HepG2 (cell line): ENCODE data around the gene ATRN. TPM values are rescaled to one million over a fixed set of nuclear protein-coding genes. Genes with fewer than 3 reads are reported as not detected.

Experiments
- ARID5B ChIP-seq: IDR thresholded peaks from 2 replicates; pipeline ENCODE4 v1.4.0; 2020; ENCODE audit warnings: mild to moderate bottlenecking, missing genetic modification reagents
- ATAD3A ChIP-seq: sonication (generic); formaldehyde crosslinking; IDR thresholded peaks from 2 replicates; pipeline ENCODE4 v1.4.0; 2020; ENCODE audit warnings: missing genetic modification reagents
- CHD4 ChIP-seq: fragments of 200-600 bp; sonication (generic); IDR thresholded peaks from 2 replicates; pipeline ENCODE4 v1.7.0; 2017; ENCODE audit warnings: mild to moderate bottlenecking, low read length, borderline replicate concordance
- DNMT1 ChIP-seq: sonication (generic); formaldehyde crosslinking; IDR thresholded peaks from 2 replicates; pipeline ENCODE4 v1.5.1; 2020; ENCODE audit warnings: mild to moderate bottlenecking, missing genetic modification reagents
- MTF2 ChIP-seq: sonication (generic); formaldehyde crosslinking; IDR thresholded peaks from 2 replicates; pipeline ENCODE4 v1.5.0; 2020; ENCODE audit warnings: missing genetic modification reagents, borderline replicate concordance
- REPIN1 ChIP-seq: sonication (generic); formaldehyde crosslinking; IDR thresholded peaks from 2 replicates; pipeline ENCODE4 v1.8.0; 2022; ENCODE audit warnings: missing genetic modification reagents, low read depth, mild to moderate bottlenecking, borderline replicate concordance
- RERE ChIP-seq: IDR thresholded peaks from 2 replicates; pipeline ENCODE4 v1.6.1; 2016; ENCODE audit warnings: low read depth, missing genetic modification reagents, missing compliant biosample characterization
- TFE3 ChIP-seq: IDR thresholded peaks from 2 replicates; pipeline ENCODE4 v1.6.1; 2016
- ZBTB1 ChIP-seq: sonication (generic); formaldehyde crosslinking; IDR thresholded peaks from 2 replicates; pipeline ENCODE4 v1.4.0; 2020; ENCODE audit warnings: missing genetic modification reagents, borderline replicate concordance
- ZNF12 ChIP-seq: sonication (generic); formaldehyde crosslinking; IDR thresholded peaks from 2 replicates; pipeline ENCODE4 v1.5.0; 2020; ENCODE audit warnings: missing genetic modification reagents
- ZNF292 ChIP-seq: sonication (generic); formaldehyde crosslinking; IDR thresholded peaks from 2 replicates; pipeline ENCODE4 v1.8.1; 2022; ENCODE audit warnings: mild to moderate bottlenecking, low read depth, missing genetic modification reagents, borderline replicate concordance
- ZNF460 ChIP-seq: sonication (generic); formaldehyde crosslinking; IDR thresholded peaks from 2 replicates; pipeline ENCODE4 v1.5.1; 2020; ENCODE audit warnings: missing genetic modification reagents, mild to moderate bottlenecking, borderline replicate concordance
- ZNF501 ChIP-seq: sonication (generic); formaldehyde crosslinking; IDR thresholded peaks from 2 replicates; pipeline ENCODE4 v1.5.1; 2020; ENCODE audit warnings: mild to moderate bottlenecking, moderate library complexity, missing genetic modification reagents
- ZNF597 ChIP-seq: sonication (generic); formaldehyde crosslinking; IDR thresholded peaks from 2 replicates; pipeline ENCODE4 v1.5.0; 2020; ENCODE audit warnings: missing genetic modification reagents
- ZNF75D ChIP-seq: sonication (generic); formaldehyde crosslinking; IDR thresholded peaks from 2 replicates; pipeline ENCODE4 v1.8.1; 2023; ENCODE audit warnings: missing genetic modification reagents, mild to moderate bottlenecking, borderline replicate concordance
- polyA plus RNA-seq, 8 experiments: library from polyadenylated mRNA; depleted of rRNA in 3 of 8; stranded (reverse) in 7 of 8; unstranded in 1 of 8; fragments of >200 nt; fragmentation: Illumina TruSeq in 4 of 8; extraction: Trizol in 4 of 8; gene quantifications; 2 replicates each; pipeline versions ENCODE4 v1.2.1 to v1.2.3, GENCODE V29; 2011 to 2016; ENCODE audit warnings: low read depth in 4 of 8, missing spikeins in 1 of 8, mixed read lengths in 1 of 8; ENCODE audit not compliant: insufficient read depth in 1 of 8
- total RNA-seq, 5 experiments: library from RNA; depleted of rRNA; stranded (reverse); fragments of >200 nt; fragmentation: Illumina TruSeq; extraction: Trizol; gene quantifications; 2 replicates each; pipeline ENCODE4 v1.2.3, GENCODE V29; 2016; ENCODE audit warnings: low read depth in 1 of 5
- TF ChIP-seq, protein P1 (sequence below): sonication (generic); formaldehyde crosslinking; IDR thresholded peaks from 2 replicates; pipeline ENCODE4 v1.8.1; 2023; ENCODE audit warnings: mild to moderate bottlenecking, missing genetic modification reagents, borderline replicate concordance
- TF ChIP-seq, protein P2 (sequence below): sonication (generic); formaldehyde crosslinking; IDR thresholded peaks from 2 replicates; pipeline ENCODE4 v1.5.1; 2020; ENCODE audit warnings: missing genetic modification reagents, mild to moderate bottlenecking, borderline replicate concordance

Gene ATRN
- total and polyA plus RNA-seq, 2 of the 13 experiments (the other 11 are each of a cell fraction or from before 2014, with no cell fraction given) = 44.2 to 81.1 TPM

DNA sequence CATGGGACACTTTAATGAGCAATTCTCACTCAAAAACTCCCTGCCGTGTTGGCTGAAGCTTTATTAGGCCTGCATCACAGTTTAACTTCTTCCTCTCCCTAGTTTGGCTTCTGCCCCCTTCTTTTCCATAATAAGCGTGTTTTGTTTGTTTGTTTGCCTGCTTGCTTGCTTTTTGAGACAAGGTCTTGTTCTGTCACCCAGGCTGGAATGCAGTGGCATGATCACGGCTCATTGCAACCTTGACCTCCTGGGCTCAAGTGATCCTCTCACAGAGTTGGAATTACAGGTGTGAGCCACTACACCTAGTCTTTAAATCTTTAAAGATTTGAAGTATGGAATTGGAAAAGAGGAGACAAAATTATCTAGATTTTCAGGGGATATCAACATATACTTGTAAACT, 38.0 kb upstream of the ATRN start (continued):
- TF ChIP-seq, protein P1, sequence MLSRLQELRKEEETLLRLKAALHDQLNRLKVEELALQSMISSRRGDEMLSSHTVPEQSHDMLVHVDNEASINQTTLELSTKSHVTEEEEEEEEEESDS (CRISPR knock-in tag) = no peak
- TF ChIP-seq TFE3 (CRISPR knock-in tag) (no peak), ZNF597 (CRISPR knock-in tag) (no peak), ZNF460 (CRISPR knock-in tag) (no peak), MTF2 (CRISPR knock-in tag) (no peak), ZNF501 (CRISPR knock-in tag) (0 out of 2 replicates have a peak, but pooled peaks have one; percentile 39), ZBTB1 (no peak), ZNF12 (CRISPR knock-in tag) (no peak), ZNF75D (no peak), ZNF292 (CRISPR knock-in tag) (peak; percentile 53; the same call in 1 of the 2 replicates), ARID5B (CRISPR knock-in tag) (peak; percentile 74), RERE (no peak), CHD4 (no peak), DNMT1 (CRISPR knock-in tag) (no peak), ATAD3A (no peak), REPIN1 (no peak)
- TF ChIP-seq, protein P2, sequence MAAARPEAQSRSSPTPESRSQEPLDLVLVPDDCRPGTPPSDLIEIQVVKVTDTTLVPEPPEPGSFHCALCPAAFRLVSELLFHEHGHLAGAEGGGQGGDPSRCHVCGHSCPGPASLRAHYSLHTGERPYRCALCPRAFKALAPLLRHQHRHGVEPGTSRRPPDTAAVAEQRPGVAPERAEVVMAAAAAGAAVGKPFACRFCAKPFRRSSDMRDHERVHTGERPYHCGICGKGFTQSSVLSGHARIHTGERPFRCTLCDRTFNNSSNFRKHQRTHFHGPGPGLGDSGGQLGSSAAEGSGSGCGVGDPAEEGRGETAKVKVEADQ (CRISPR knock-in tag) = 0 out of 2 replicates have a peak, but pooled peaks have one; percentile 48
